ENCODE results near the gene LRRC71. TPM values are rescaled to one million over a fixed set of nuclear protein-coding genes. Genes with fewer than 3 reads are reported as not detected.

LRRC71 gene
- not detected in 2 replicates for total RNA-seq

GRCh38 chr1:156920233-156921052 lies at the start of gene LRRC71:
TSS of gene LRRC71 (plus strand) at chr1:156920632. CDS start at chr1:156920804, 172 bp downstream.

GRCh38 chr1:156893048-156893953 lies 27.1 kb upstream of the LRRC71 start, which contains the start of gene PEAR1:
TSS of gene PEAR1 (plus strand) at chr1:156893718. CDS start at chr1:156903927, 10,209 bp downstream.

Other genes starting within 250 kb of the LRRC71 start
- 0.24 TPM in 1 of 2 replicates, not detected in the other for gene NES, start 243.2 kb upstream of the LRRC71 start, total RNA-seq
- 30.1 and 132 TPM in 2 replicates for gene CRABP2, start 215.0 kb upstream of the LRRC71 start, total RNA-seq
- 10.4 and 19.4 TPM in 2 replicates for gene METTL25B, start 192.2 kb upstream of the LRRC71 start, total RNA-seq
- 8.5 and 9.9 TPM in 2 replicates for gene ISG20L2, start 191.9 kb upstream of the LRRC71 start, total RNA-seq
- gene MRPL24, start 179.5 kb upstream of the LRRC71 start, total RNA-seq: 40.0 and 52.4 TPM in 2 replicates
- gene HDGF, start 169.0 kb upstream of the LRRC71 start, total RNA-seq: 179 and 269 TPM in 2 replicates
- gene PRCC, start 153.1 kb upstream of the LRRC71 start, total RNA-seq: 7.7 and 8.4 TPM in 2 replicates
- gene SH2D2A, start 103.8 kb upstream of the LRRC71 start, total RNA-seq: 1.5 and 3.6 TPM in 2 replicates
- not detected in 2 replicates for gene INSRR, start 61.5 kb upstream of the LRRC71 start, total RNA-seq
- gene NTRK1, start 59.8 kb upstream of the LRRC71 start, total RNA-seq: not detected in 2 replicates
- gene PEAR1, start 26.9 kb upstream of the LRRC71 start, total RNA-seq: 1.4 and 1.5 TPM in 2 replicates
- gene ARHGEF11, start 125.1 kb downstream of the LRRC71 start, total RNA-seq: 12.3 and 16.4 TPM in 2 replicates
- gene ETV3L, start 179.2 kb downstream of the LRRC71 start, total RNA-seq: not detected in 2 replicates
- gene ETV3, start 217.8 kb downstream of the LRRC71 start, total RNA-seq: 12.8 and 14.1 TPM in 2 replicates